ENCODE results near the gene ITM2C. TPM values are rescaled to one million over a fixed set of nuclear protein-coding genes. Genes with fewer than 3 reads are reported as not detected.
A peak's percentile ranks its signal among the peaks of the same experiment; 100 is the strongest.

ITM2C gene
- total and polyA plus RNA-seq, 9 of the 15 experiments (the other 6 are each of a cell fraction or from before 2014, with no cell fraction given): 0.49 to 58.8 (median 21.5) TPM

- POLR2A ChIA-PET: no interaction called here
These were observed 33.4 kb downstream of the ITM2C start for GRCh38 chr2:230898016-230898712.

More at GRCh38 chr2:230898016-230898712, 33.4 kb downstream of the ITM2C start:
- Histone ChIP-seq H3K27ac (ENCODE audit: extremely low read depth, low read depth, low read length) (no peak overlapping the region), H2AFZ (ENCODE audit: low read depth, low read length) (no peak overlapping the region), H3K27me3 (ENCODE audit: control insufficient read depth in 2 of 2, insufficient read depth in 2 of 2, low read length in 2 of 2) (peaks cover 6 to 33% of the 10 kb centered on the region in 2 experiments; a peak in 4 of 5 replicates), H3K4me1 (replicated peaks in 1 of 2; ENCODE audit: control insufficient read depth in 2 of 2, insufficient read depth in 2 of 2, low read length in 2 of 2) (no peaks in the 10 kb centered on the region; a peak in 2 of 5 replicates), H4K20me1 (replicated peaks; ENCODE audit: control insufficient read depth, insufficient read depth, low read length) (no peaks in the 10 kb centered on the region), H3K79me2 (ENCODE audit: control insufficient read depth, insufficient read depth, low read length) (no peaks in the 10 kb centered on the region), H3K4me2 (ENCODE audit: insufficient read depth, low read length) (no peak overlapping the region), H3K36me3 (ENCODE audit: control insufficient read depth, insufficient read depth, low read length) (no peaks in the 10 kb centered on the region), H3K9ac (ENCODE audit: insufficient read depth in 1 of 2, low read depth in 2 of 2, low read length in 2 of 2) (no peak overlapping the region), H3K4me3 (no peak overlapping the region), H3K9me3 (replicated peaks; ENCODE audit: control insufficient read depth, insufficient read depth, low read depth, low read length) (no peaks in the 10 kb centered on the region), H3K9me1 (ENCODE audit: control insufficient read depth, insufficient read depth, low read length) (no peaks in the 10 kb centered on the region)
- TF ChIP-seq, protein P1, sequence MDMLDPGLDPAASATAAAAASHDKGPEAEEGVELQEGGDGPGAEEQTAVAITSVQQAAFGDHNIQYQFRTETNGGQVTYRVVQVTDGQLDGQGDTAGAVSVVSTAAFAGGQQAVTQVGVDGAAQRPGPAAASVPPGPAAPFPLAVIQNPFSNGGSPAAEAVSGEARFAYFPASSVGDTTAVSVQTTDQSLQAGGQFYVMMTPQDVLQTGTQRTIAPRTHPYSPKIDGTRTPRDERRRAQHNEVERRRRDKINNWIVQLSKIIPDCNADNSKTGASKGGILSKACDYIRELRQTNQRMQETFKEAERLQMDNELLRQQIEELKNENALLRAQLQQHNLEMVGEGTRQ (CRISPR knock-in tag; IDR thresholded peaks at IDR 0.05): peak; percentile 58
- TF ChIP-seq, protein P2, sequence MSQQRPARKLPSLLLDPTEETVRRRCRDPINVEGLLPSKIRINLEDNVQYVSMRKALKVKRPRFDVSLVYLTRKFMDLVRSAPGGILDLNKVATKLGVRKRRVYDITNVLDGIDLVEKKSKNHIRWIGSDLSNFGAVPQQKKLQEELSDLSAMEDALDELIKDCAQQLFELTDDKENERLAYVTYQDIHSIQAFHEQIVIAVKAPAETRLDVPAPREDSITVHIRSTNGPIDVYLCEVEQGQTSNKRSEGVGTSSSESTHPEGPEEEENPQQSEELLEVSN (IDR thresholded peaks at IDR 0.05; ENCODE audit: borderline replicate concordance in 1 of 2, extremely low read depth in 1 of 2, insufficient read depth in 1 of 2, insufficient read length in 1 of 2, low read depth in 1 of 2, low read length in 1 of 2, poor library complexity in 1 of 2, severe bottlenecking in 1 of 2): peak in 1 of 2 experiments; percentile 20
- TF ChIP-seq ASH1L (IDR thresholded peaks at IDR 0.05; ENCODE audit: borderline replicate concordance, low read depth, partially characterized antibody) (no peak), HMG20B (CRISPR knock-in tag; IDR thresholded peaks at IDR 0.05) (no peak)
- TF ChIP-seq, protein P3, sequence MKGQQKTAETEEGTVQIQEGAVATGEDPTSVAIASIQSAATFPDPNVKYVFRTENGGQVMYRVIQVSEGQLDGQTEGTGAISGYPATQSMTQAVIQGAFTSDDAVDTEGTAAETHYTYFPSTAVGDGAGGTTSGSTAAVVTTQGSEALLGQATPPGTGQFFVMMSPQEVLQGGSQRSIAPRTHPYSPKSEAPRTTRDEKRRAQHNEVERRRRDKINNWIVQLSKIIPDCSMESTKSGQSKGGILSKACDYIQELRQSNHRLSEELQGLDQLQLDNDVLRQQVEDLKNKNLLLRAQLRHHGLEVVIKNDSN (CRISPR knock-in tag; IDR thresholded peaks at IDR 0.05): 0 out of 2 replicates have a peak, but pooled peaks have one; percentile 52
- intact Hi-C loops (cut with micrococcal nuclease): no loop called here
- ATAC-seq (no peak), DNase-seq (ENCODE audit: extremely low read depth in 1 of 4, low spot score in 3 of 4) (no peak), FAIRE-seq (no peak)
- CTCF ChIA-PET (ENCODE audit: low intra/inter-chr PET ratio): no interaction called here
- no TSS peak for BruUV-seq (replicated peaks)
- WGBS (ENCODE audit: insufficient coverage, low coverage, missing lambda C conversion rate): 4% methylated on average over 9 of the region's 13 CpGs
- in situ Hi-C loops (cut with MboI): no loop called here
